ENCODE results near the gene CRCP. TPM values are rescaled to one million over a fixed set of nuclear protein-coding genes. Genes with fewer than 3 reads are reported as not detected.
A peak's percentile ranks its signal among the peaks of the same experiment; 100 is the strongest.
"Not testable (repeated sequence)": the region's sequence is repeated elsewhere in the genome, so short reads cannot be mapped to it uniquely, and the experiment has no call there.

CRCP gene
- total RNA-seq, 1 donor from 2014 or later, result 26.9 TPM

- TF ChIP-seq CTCF (conservative IDR thresholded peaks at IDR 0.05; ENCODE audit: low read depth, low read length), result no peak
- no peak for DNase-seq (ENCODE audit: low read depth)
- no peak overlapping the region for H3K4me3 ChIP-seq (ENCODE audit: low read depth, low read length)
Measured at GRCh38 chr7:66163186-66163610, 48.6 kb downstream of the CRCP start.

- DNase-seq (ENCODE audit: low read depth), result no peak
- H3K4me3 ChIP-seq (ENCODE audit: low read depth, low read length), result no peak overlapping the region
- no peak for TF ChIP-seq CTCF (conservative IDR thresholded peaks at IDR 0.05; ENCODE audit: low read depth, low read length)
Measured at GRCh38 chr7:66164356-66164755, 49.7 kb downstream of the CRCP start.

GRCh38 chr7:66167773-66168387 is 53.2 kb downstream of the CRCP start:
- no peak overlapping the region for H3K4me3 ChIP-seq (ENCODE audit: low read depth, low read length)
- DNase-seq (ENCODE audit: low read depth), result no peak
- TF ChIP-seq CTCF (conservative IDR thresholded peaks at IDR 0.05; ENCODE audit: low read depth, low read length), result no peak

- DNase-seq (ENCODE audit: low read depth), result no peak
- no peak overlapping the region for H3K4me3 ChIP-seq (ENCODE audit: low read depth, low read length)
- no peak for TF ChIP-seq CTCF (conservative IDR thresholded peaks at IDR 0.05; ENCODE audit: low read depth, low read length)
Measured at GRCh38 chr7:66169616-66170015, 55.0 kb downstream of the CRCP start.

GRCh38 chr7:66170309-66171231 is 55.9 kb downstream of the CRCP start:
- DNase-seq (ENCODE audit: low read depth), result peak; percentile 29
- no peak for TF ChIP-seq CTCF (conservative IDR thresholded peaks at IDR 0.05; ENCODE audit: low read depth, low read length)
- H3K4me3 ChIP-seq (ENCODE audit: low read depth, low read length), result no peak overlapping the region

- H3K4me3 ChIP-seq (ENCODE audit: low read depth, low read length); DNase-seq (ENCODE audit: low read depth): not testable (repeated sequence)
Measured at GRCh38 chr7:66172536-66173401, 58.1 kb downstream of the CRCP start.

GRCh38 chr7:66173856-66174255 is 59.2 kb downstream of the CRCP start:
- DNase-seq (ENCODE audit: low read depth), result no peak
- H3K4me3 ChIP-seq (ENCODE audit: low read depth, low read length), result no peak overlapping the region
- TF ChIP-seq CTCF (conservative IDR thresholded peaks at IDR 0.05; ENCODE audit: low read depth, low read length), result no peak

DNA sequence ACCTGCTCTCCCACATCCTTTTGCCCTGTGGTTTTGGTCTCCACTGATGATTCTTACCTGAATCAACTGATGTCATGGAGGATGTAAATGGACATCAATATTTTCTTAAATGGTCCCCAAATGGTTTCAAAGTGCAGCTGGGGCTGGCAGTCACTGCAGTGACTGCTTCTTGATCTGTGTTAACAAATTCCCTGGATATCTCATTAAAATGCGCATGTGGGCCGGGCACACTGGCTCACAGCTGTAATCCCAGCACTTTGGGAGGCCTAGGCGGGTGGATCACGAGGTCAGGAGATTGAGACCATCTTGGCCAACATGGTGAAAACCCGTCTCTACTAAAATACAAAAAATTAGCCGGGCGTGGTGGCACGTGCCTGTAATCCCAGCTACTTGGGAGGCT is 60.4 kb downstream of the CRCP start:
- not testable (repeated sequence) for DNase-seq (ENCODE audit: low read depth); H3K4me3 ChIP-seq (ENCODE audit: low read depth, low read length)
